GM06990 (cell line): ENCODE measurements around the gene STOX1.

ENCODE experiments used
- DNase-seq: peaks from one replicate; pipeline ENCODE4 v3.0.0-alpha.2; 2011; ENCODE audit not compliant: insufficient read length; ENCODE audit errors: extremely low read depth
- H3K27me3 ChIP-seq: replicated peaks from 2 replicates; pipeline ENCODE4 v1.6.0; 2011; ENCODE audit warnings: low read length; ENCODE audit not compliant: control insufficient read depth, insufficient read depth
- H3K36me3 ChIP-seq: 2 replicates; pipeline ENCODE4 v1.5.1; 2011; ENCODE audit warnings: low read length; ENCODE audit not compliant: control insufficient read depth, insufficient read depth
- H3K4me3 ChIP-seq: replicated peaks from 2 replicates; pipeline ENCODE4 v1.5.1; 2011; ENCODE audit warnings: low read depth, mild to moderate bottlenecking, control low read depth, low read length
- TF ChIP-seq, protein P1 (sequence below): IDR thresholded peaks from 2 replicates; pipeline ENCODE4 v1.5.1; 2011; ENCODE audit warnings: low read length, control low read depth, mild to moderate bottlenecking, inconsistent platforms; ENCODE audit not compliant: insufficient read depth, poor library complexity, severe bottlenecking

STOX1 gene

DNA sequence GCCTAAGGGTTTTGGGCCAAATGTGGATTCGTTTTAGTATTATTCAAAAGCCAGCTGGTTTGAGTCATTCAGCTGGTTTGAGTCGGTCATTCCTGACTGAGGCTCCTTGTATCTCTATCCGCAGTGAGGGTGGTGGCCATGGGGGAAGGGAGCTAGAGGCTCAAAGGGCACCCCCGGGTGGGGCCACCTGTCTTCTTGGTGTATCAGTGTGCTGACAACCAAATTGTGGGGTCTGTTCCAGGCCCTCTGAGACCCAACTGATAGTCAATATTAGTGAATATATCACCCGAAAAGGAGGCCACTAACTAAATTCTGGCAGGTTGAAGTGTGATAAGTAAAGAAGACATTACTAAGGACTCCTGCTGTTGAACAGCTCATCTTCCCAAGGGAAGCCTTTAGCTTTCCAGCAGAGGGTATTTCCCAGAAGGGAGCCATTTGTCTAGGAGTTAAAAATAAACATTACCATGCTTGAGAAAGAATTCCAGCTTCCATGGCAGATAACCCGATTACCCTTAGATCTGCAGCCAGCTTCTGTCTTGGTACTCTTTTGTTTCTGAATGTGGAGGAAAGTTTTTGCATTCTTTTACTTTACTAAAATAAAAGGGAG lies 43.9 kb downstream of the STOX1 start:
- H3K4me3 ChIP-seq = no peak overlapping the region
- H3K36me3 ChIP-seq = no peaks in the 10 kb centered on the region
- TF ChIP-seq, protein P1, sequence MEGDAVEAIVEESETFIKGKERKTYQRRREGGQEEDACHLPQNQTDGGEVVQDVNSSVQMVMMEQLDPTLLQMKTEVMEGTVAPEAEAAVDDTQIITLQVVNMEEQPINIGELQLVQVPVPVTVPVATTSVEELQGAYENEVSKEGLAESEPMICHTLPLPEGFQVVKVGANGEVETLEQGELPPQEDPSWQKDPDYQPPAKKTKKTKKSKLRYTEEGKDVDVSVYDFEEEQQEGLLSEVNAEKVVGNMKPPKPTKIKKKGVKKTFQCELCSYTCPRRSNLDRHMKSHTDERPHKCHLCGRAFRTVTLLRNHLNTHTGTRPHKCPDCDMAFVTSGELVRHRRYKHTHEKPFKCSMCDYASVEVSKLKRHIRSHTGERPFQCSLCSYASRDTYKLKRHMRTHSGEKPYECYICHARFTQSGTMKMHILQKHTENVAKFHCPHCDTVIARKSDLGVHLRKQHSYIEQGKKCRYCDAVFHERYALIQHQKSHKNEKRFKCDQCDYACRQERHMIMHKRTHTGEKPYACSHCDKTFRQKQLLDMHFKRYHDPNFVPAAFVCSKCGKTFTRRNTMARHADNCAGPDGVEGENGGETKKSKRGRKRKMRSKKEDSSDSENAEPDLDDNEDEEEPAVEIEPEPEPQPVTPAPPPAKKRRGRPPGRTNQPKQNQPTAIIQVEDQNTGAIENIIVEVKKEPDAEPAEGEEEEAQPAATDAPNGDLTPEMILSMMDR = no peak
- no peaks in the 10 kb centered on the region for H3K27me3 ChIP-seq
- no peak for DNase-seq

DNA sequence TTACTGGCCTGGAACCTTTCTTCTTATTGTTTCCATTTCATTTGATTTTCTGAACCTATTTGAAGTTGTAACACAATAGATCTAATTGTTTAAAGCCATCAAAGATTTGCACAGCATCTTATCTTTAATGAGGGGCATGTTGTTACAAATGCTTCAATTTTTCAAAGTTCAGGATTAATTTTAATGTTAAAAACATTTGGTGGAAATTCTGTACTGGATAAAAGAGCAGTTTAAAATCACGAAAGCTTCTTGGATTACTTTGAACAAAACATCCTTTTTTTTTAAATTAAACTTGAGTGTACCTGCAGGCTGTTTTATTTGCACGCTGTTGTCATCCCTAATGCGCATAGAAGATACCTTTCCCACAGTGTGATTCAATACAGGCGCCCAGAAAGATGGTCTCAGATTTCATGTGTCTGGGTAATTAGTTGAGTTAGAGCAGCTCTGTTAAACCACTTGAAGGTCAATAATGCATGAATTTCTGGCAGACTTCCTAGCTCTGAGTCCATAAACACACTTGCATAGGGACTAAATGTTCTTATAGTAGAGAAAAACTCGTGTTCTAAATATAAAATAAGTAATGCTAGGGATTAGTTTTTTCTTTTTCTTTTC lies 44.5 kb downstream of the STOX1 start:
- H3K36me3 ChIP-seq = no peaks in the 10 kb centered on the region
- no peaks in the 10 kb centered on the region for H3K27me3 ChIP-seq
- no peak for DNase-seq
- no peak overlapping the region for H3K4me3 ChIP-seq
- TF ChIP-seq, protein P1 = no peak

DNA sequence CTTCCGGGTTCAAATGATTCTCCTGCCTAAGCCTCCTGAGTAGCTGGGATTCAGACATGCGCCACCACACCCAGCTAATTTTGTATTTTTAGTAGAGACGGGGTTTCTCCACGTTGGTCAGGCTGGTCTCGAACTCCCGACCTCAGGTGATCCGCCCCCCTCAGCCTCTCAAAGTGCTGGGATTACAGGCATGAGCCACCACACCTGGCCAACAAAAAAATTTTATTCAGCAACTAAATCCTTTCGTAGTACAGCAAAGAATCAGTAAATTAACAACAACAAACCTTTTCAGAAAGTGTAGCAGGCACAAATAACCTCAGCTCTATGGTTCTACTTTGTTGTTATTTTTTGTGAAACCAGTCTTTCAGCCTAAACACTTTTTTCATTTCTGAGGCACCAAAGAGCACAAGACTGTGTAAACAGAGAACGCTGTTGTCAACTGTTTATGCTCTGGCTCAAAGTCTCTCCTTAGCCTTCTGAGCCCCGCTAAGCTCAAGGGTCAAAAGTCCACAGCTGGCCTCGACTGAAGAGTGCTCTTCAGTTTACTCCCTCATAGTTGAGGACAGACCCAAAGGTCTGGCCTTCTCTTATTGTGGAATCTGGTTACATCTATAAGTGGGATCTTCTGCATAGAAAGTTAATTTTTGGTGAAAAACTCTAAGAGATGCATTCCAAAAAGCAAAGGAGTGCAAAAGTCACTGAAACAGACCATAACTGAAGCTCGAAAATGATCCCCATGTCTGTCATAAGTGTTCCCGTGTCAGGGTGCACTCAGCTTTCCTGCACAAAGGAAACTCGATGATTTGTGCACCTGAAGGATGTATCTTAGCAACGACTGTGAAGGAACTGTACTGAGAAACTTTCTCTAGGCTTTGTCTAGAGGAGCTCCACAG lies 49.2 kb downstream of the STOX1 start:
- Histone ChIP-seq H3K4me3 (no peak overlapping the region), H3K27me3 (no peaks in the 10 kb centered on the region), H3K36me3 (no peaks in the 10 kb centered on the region)
- DNase-seq = no peak
- TF ChIP-seq, protein P1 = no peak

DNA sequence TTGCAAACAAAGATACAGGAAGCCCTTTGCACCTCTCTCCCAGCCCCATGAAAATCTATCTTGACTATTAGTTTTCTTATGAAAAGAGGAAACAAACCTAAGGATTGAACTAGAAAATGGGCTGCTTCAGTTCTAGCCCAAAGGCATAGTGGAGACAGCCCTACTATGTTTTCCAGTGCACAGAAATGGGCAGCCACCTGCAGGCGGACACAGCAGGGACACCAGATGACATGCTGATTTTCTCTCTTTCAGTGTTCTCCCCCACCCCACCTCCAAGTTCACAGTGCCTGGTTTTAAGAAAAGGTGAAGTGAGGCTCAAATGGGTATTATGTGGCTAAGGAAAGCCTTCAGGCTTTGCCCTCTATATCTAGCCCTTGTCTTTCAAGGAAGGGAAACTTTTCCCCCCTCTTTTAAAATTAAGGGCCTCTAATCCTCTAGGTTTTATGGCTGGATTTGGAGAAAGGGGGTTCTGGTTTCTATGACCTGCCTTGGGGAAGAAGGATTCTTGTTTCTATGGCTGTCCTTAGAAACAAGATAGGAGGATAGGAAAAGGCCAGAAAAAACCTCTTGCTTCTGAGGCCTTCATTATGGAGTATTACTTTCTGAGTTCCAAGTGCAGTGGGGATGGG lies 50.3 kb downstream of the STOX1 start:
- H3K4me3 ChIP-seq = no peak overlapping the region
- H3K36me3 ChIP-seq = no peaks in the 10 kb centered on the region
- TF ChIP-seq, protein P1 = no peak
- no peak for DNase-seq
- H3K27me3 ChIP-seq = no peaks in the 10 kb centered on the region

DNA sequence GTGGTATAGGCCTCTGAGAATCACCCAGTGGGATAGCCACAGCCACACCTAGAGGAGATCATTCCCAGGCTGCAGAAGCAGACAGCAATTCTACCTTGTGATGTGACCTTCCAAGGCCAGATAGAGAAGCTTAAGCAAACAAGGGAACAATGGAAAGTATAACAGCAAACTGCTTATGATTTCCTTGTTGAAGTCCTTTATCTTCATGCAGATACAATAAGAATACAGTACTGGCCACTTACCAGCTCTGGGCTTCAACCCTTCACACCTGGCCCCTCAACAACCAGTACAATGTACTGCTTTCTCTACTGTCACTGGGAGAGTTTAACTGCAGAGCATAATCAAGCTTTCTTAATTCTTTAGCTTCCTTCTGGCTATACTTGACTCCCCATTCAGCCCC lies 51.2 kb downstream of the STOX1 start:
- no peak for DNase-seq
- Histone ChIP-seq H3K36me3 (no peaks in the 10 kb centered on the region), H3K27me3 (no peaks in the 10 kb centered on the region), H3K4me3 (no peak overlapping the region)
- TF ChIP-seq, protein P1 = no peak
